Smooth muscle cell of the brain vasculature (primary cell): ENCODE results near the gene C15orf61.
A peak's percentile ranks its signal among the peaks of the same experiment; 100 is the strongest.

Experiments
- DNase-seq: peaks from one replicate; pipeline ENCODE4 v3.0.0-alpha.2; 2012; ENCODE audit warnings: low read depth, low spot score

C15orf61 gene

GRCh38 chr15:67521029-67521782 lies at the start of gene C15orf61:
Gene C15orf61 (plus strand): TSS chr15:67521131. CDS start chr15:67521249, 118 bp downstream.
- no peak for DNase-seq

DNA sequence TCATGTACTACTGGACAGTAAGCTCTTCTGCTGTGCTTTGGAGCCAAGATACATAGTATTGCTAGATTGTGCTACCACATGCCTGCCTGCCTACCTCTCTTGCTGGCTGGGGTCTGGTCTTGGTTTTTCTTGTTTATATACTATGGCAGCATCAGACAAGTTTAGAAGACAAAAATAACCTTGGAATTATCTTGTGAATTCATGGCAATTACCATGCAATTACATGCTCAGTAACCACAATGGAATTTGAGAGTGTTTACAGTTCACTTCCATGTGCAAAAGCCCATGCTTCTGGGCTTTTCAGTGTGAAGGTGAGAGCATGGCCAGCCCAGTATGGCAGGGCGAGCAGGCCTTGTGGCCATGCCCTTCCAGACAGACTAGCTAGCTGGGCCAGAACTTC lies 48.0 kb upstream of the C15orf61 start:
- DNase-seq = no peak

DNA sequence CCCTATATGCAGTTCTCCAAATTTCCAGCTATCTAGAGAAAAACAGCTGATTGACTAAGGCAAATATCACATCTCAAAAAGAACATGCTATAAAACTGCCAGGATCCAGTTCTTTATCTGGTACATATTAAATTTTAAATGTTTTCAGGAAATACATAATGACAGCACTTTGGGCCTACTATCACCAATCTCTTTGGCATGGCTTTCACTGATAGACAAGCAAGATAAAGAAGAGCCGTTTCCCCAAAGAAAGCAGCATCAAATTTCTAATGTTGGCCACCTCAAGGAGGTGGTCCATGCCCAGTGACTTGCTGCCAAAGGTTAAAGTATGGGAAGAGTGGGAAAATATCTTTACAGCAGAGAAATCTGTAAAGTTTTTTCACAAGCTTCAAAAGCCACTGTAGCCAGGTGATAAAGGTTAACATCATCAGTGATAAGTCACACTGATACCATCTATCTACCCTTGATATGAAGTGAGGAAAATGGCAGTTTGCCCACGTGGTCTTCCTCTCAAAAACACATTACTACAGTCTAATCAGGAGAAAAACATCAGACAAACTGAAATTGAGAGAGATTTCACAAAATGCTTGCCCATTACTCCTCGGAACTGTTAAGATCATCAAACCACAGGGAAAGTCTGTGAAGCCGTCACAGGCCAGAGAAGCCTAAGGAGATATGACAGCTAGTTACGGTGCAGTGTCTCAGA lies 46.4 kb upstream of the C15orf61 start:
- DNase-seq = no peak

- DNase-seq = peak; percentile 43
These were observed 41.0 kb upstream of the C15orf61 start for GRCh38 chr15:67479781-67480505.

DNA sequence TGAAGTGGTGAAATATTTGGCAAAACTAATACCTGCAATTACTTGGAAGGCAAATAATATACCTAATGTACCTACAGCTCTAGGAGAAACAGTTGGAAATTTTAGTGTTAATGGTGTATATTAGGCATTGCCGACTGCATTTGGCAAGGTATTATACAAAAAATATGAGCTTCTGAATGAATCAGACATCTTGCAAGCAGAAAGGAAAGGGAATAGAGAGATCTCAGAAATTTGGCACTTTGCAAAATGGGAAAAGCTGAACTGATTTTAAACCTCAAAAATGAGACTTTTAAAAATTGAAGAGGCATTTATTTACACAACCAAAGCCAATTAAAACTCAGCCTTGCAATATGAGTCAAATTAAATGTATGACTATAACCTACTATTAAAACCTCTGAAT lies 40.2 kb upstream of the C15orf61 start:
- DNase-seq = no peak

DNA sequence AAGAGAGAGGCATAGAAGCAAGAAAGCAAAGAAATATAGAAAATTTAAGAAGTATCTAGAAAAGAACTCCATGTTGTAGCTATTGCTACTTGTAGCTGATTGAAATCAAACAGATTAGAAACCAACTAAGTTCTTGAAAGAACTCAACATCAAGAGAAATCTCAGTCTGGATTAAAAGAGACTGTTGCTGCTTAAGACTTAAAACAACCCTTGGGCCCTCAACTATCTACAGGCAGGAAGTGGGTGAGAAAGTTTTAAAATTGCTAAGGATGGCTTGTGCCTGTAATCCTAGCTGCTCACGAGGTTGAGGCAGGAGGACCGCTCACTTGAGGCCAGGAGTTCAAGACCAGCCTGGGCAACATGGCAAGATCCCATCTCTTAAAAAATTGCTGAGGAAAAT lies 39.3 kb upstream of the C15orf61 start:
- DNase-seq = no peak

GRCh38 chr15:67495585-67495984 lies 25.3 kb upstream of the C15orf61 start:
- DNase-seq = no peak

GRCh38 chr15:67501177-67501835 lies 19.6 kb upstream of the C15orf61 start:
- no peak for DNase-seq

- no peak for DNase-seq
These were observed 19.0 kb upstream of the C15orf61 start for GRCh38 chr15:67501836-67502461.

- no peak for DNase-seq
These were observed 16.9 kb upstream of the C15orf61 start for GRCh38 chr15:67504056-67504455.

- no peak for DNase-seq
These were observed 16.1 kb upstream of the C15orf61 start for GRCh38 chr15:67504796-67505195.

- DNase-seq = no peak
These were observed 15.0 kb upstream of the C15orf61 start for GRCh38 chr15:67505675-67506572.

- DNase-seq = no peak
These were observed 13.9 kb upstream of the C15orf61 start for GRCh38 chr15:67506775-67507747.

- DNase-seq = no peak
These were observed 12.5 kb upstream of the C15orf61 start for GRCh38 chr15:67508407-67508806.

DNA sequence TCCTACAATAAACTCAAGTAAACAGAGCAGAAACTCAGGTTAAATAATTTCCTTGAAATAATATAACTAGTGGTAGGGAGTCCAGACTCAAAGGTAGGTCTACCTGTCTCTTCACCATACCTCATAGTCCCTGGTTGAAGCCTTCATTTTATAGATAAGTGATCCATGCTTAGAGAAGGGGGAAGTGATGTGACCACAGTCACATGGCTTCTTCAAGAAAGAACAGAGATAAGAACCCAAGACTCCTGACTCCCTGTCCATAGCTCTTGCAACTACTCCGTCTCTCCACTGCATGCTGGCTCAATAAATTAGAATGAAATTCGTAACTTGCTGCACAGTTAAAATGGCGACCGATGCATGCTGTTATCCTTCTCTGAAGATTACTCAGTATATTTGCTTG lies 11.0 kb upstream of the C15orf61 start:
- DNase-seq = no peak

- DNase-seq = no peak
These were observed 10.2 kb upstream of the C15orf61 start for GRCh38 chr15:67510597-67511190.

- DNase-seq = no peak
These were observed 9.3 kb upstream of the C15orf61 start for GRCh38 chr15:67511606-67512005.

GRCh38 chr15:67512140-67512539 lies 8.8 kb upstream of the C15orf61 start:
- DNase-seq = no peak
